Lung (tissue), 12 donors: ENCODE data around the gene PCDHA1. TPM values are rescaled to one million over a fixed set of nuclear protein-coding genes. Genes with fewer than 3 reads are reported as not detected.

ENCODE experiments used
- ATAC-seq: fragments of 200-7000 bp; cut with Tn5 transposase; one replicate; pipeline ENCODE4 v1.9.1; 2020; ENCODE audit warnings: moderate number of reproducible peaks; ENCODE audit not compliant: insufficient read depth, low FRiP score
- DNase-seq, 3 donors: peaks; one replicate each; pipeline ENCODE4 v3.0.0-alpha.2; 2013 to 2017
- H3K27ac ChIP-seq, 2 donors: one replicate each; pipeline ENCODE4 v1.5.1; 2013; ENCODE audit warnings: mild to moderate bottlenecking in 2 of 2, moderate library complexity in 2 of 2, control low read depth in 1 of 2, inconsistent platforms in 1 of 2, low read depth in 1 of 2, low read length in 1 of 2
- H3K27me3 ChIP-seq, 3 donors: one replicate each; pipeline ENCODE4 v1.5.1; 2013; ENCODE audit warnings: low read length in 2 of 3; ENCODE audit not compliant: control insufficient read depth in 3 of 3, insufficient read depth in 3 of 3
- H3K36me3 ChIP-seq, 4 donors: one replicate each; pipeline ENCODE4 v1.5.1; 2013; ENCODE audit warnings: low read length in 4 of 4, mild to moderate bottlenecking in 1 of 4, moderate library complexity in 1 of 4; ENCODE audit not compliant: control insufficient read depth in 4 of 4, insufficient read depth in 4 of 4
- H3K4me1 ChIP-seq, 5 donors: one replicate each; pipeline ENCODE4 v1.5.1; 2013; ENCODE audit warnings: low read length in 5 of 5, mild to moderate bottlenecking in 2 of 5, moderate library complexity in 1 of 5; ENCODE audit not compliant: control insufficient read depth in 5 of 5, insufficient read depth in 5 of 5
- H3K4me3 ChIP-seq: one replicate; pipeline ENCODE4 v1.5.1; 2013; ENCODE audit warnings: mild to moderate bottlenecking, control low read depth, moderate library complexity
- H3K9ac ChIP-seq, 2 donors: one replicate each; pipeline ENCODE4 v1.5.1; 2013; ENCODE audit warnings: low read length in 2 of 2, control low read depth in 1 of 2; ENCODE audit not compliant: insufficient read depth in 1 of 2
- H3K9me3 ChIP-seq, 4 donors: one replicate each; pipeline ENCODE4 v1.5.1; 2013; ENCODE audit warnings: low read length in 3 of 4, mild to moderate bottlenecking in 1 of 4, moderate library complexity in 1 of 4; ENCODE audit not compliant: control insufficient read depth in 4 of 4, insufficient read depth in 3 of 4
- WGBS, 2 donors: extraction: QIAGEN DNeasy Blood & Tissue Kit; methylation state at CpG; one replicate each; pipeline ENCODE4 v1.1.7; 2013; 5-methylcytosine and 5-hydroxymethylcytosine counted together
- polyA plus RNA-seq, 2 donors: library from polyadenylated mRNA; stranded (reverse); fragments of 200-250 nt; gene quantifications; one replicate each; pipeline ENCODE4 v1.2.1, GENCODE V29; 2013
- total RNA-seq, 2 donors: library from RNA; depleted of rRNA in 1 of 2; stranded (reverse); fragments of >200 nt in 1 of 2; gene quantifications; one replicate each; pipeline ENCODE4 v1.2.1, GENCODE V29; 2014 to 2021
- TF ChIP-seq, protein P1 (sequence below): IDR thresholded peaks from 2 replicates; pipeline ENCODE4 v1.5.1; 2012; ENCODE audit warnings: mild to moderate bottlenecking; ENCODE audit errors: control extremely low read depth, extremely low read depth
- donor health status: control.
- donor health status: control.
- donor health status: Bipolar disorder and iron deficiency.
- donor health status: healthy.
- donor health status: DM: yes; HTN: yes; CAD: no.

The PCDHA1 gene
- total and polyA plus RNA-seq, 4 donors = 0.02 to 0.30 TPM; not detected in 2

DNA sequence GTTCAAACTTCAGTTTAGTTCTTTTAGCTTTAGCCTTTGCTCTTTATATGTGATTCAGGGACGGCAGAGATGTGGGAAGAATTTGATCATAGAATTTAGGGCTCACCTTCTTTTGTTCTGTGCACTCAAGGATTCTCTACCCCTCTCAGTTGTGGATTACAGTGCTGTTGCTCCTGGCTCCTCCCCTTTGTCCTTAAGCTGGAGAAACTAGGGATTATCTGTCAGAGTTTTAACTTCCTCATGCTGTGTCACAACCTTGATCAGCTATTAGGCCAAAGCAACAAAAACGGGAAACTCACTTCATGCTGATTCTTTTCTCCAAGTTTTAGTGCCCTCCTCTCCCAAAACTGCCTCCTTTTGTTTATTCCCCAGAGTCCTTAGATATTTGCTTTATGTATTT, 167.3 kb downstream of the PCDHA1 start:
- WGBS, 2 donors = 34 to 57% methylated on average over 2 of the region's 2 CpGs
- Histone ChIP-seq H3K4me1 (no peaks in the 10 kb centered on the region), H3K27ac (no peak overlapping the region), H3K27me3 (no peaks in the 10 kb centered on the region), H3K36me3 (no peaks in the 10 kb centered on the region), H3K9me3 (peaks cover 0 to 3% (median 0%) of the 10 kb centered on the region in 4 donors), H3K9ac (no peak overlapping the region), H3K4me3 (no peak overlapping the region)
- ATAC-seq (no peak), DNase-seq (peak in 1 of 3 donors; percentile 71)
- TF ChIP-seq, protein P1, sequence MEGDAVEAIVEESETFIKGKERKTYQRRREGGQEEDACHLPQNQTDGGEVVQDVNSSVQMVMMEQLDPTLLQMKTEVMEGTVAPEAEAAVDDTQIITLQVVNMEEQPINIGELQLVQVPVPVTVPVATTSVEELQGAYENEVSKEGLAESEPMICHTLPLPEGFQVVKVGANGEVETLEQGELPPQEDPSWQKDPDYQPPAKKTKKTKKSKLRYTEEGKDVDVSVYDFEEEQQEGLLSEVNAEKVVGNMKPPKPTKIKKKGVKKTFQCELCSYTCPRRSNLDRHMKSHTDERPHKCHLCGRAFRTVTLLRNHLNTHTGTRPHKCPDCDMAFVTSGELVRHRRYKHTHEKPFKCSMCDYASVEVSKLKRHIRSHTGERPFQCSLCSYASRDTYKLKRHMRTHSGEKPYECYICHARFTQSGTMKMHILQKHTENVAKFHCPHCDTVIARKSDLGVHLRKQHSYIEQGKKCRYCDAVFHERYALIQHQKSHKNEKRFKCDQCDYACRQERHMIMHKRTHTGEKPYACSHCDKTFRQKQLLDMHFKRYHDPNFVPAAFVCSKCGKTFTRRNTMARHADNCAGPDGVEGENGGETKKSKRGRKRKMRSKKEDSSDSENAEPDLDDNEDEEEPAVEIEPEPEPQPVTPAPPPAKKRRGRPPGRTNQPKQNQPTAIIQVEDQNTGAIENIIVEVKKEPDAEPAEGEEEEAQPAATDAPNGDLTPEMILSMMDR = no peak

DNA sequence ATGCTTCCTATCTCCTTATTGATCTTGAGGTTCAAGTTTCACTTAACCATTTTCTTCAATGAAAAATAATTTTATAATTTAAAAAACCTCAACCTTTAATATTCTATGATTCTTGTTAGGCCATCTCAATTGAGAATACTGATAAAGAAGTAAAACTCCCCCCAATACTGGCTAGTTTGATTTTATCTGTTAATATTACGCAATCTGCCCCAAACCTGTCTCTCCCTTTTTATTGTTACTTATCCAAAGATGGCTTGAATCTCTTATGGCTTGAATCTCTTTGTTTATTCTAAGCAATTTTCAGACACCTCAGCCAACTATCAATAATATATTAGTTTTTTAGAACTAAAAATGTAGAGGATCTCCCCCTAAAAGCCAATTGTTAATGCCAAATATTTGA, 176.2 kb downstream of the PCDHA1 start:
- no peak for DNase-seq
- H3K9me3 ChIP-seq = peaks cover 0 to 1% (median 0%) of the 10 kb centered on the region in 4 donors
- H3K9ac ChIP-seq = no peak overlapping the region
- H3K27me3 ChIP-seq = peaks cover 0 to 26% (median 12%) of the 10 kb centered on the region in 3 donors
- no peak for ATAC-seq
- peaks cover 0 to 15% (median 8%) of the 10 kb centered on the region in 5 donors for H3K4me1 ChIP-seq
- H3K27ac ChIP-seq = no peak overlapping the region
- 94 to 98% methylated on average over 1 of the region's 1 CpG for WGBS, 2 donors
- H3K4me3 ChIP-seq = no peak overlapping the region
- no peaks in the 10 kb centered on the region for H3K36me3 ChIP-seq
- TF ChIP-seq, protein P1 = no peak

DNA sequence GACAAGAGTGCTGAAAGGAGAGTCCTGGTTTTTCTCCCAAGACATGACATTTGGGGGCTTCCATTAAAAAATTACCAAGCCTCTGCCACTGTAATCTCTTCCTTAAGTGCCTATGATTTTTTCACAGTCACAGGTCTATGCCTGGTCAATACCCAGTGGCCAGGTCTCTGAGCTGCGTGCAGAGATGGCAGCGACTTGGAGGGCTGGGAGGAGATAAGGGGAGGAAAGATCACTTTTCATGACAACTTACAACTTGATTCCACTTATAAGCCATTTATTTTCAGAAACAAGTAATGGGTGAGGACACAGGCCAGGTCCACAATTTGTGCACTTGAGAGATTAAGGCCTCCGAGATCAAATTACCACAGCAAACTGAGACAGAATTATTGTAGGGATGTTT, 178.4 kb downstream of the PCDHA1 start:
- 71 to 75% methylated on average over 3 of the region's 3 CpGs for WGBS, 2 donors

More for the DNA sequence above, 178.4 kb downstream of the PCDHA1 start:
- no peak overlapping the region for H3K9ac ChIP-seq
- TF ChIP-seq, protein P1 = no peak
- no peak overlapping the region for H3K4me3 ChIP-seq
- H3K4me1 ChIP-seq = peaks cover 0 to 19% (median 12%) of the 10 kb centered on the region in 5 donors
- H3K27ac ChIP-seq = no peak overlapping the region
- H3K36me3 ChIP-seq = no peaks in the 10 kb centered on the region
- H3K9me3 ChIP-seq = peaks cover 0 to 7% (median 0%) of the 10 kb centered on the region in 4 donors
- peaks cover 0 to 41% (median 12%) of the 10 kb centered on the region in 3 donors for H3K27me3 ChIP-seq
- no peak for DNase-seq
- ATAC-seq = no peak
